Measurements from ENCODE around the gene DIAPH2.
"Not testable (repeated sequence)": the region's sequence is repeated elsewhere in the genome, so short reads cannot be mapped to it uniquely, and the experiment has no call there.

Gene DIAPH2

DNA sequence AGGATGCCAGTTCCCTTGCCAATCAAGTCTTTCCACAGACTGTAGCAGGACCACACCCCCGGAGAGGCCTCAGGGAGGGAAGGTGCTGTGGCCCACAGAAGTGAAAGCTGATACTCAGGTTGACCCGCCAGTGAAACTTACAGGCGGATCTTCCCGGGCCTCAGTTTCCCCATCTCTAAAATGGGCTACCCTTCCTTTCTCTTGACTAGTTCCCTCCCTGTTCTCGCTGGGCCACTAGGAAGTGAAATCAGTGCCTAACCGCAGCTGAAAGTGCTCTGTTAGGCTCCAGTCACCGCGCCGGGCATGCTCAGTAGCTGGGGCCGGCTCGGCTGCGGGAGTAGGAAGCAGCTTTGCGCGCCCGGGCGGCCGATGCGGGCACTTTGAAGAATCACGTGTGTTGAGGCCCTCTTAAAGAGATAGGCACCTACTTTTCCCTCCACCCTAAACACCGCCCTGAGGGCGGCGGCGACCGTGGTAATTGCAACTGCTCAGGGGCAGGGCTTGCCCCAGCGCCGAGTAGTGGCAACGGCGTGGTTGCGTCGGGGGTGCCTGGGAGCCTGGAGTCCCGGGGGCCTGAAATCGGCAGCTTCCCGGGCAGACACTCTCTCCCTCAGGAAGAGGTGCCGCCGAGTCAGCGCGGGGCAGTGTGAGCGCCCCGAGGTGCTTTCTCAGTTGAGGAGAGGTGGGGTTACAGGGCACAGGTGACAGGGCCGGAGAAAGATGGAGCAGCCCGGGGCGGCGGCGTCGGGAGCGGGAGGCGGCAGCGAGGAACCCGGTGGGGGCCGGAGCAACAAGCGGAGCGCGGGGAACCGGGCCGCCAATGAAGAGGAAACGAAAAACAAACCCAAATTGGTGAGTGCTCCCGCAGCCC is at the start of gene DIAPH2:
TSS of gene DIAPH2 (plus strand) at position 504 of the 871 bp plus-strand sequence.
- peak; percentile 87 to 88 for ATAC-seq

DNA sequence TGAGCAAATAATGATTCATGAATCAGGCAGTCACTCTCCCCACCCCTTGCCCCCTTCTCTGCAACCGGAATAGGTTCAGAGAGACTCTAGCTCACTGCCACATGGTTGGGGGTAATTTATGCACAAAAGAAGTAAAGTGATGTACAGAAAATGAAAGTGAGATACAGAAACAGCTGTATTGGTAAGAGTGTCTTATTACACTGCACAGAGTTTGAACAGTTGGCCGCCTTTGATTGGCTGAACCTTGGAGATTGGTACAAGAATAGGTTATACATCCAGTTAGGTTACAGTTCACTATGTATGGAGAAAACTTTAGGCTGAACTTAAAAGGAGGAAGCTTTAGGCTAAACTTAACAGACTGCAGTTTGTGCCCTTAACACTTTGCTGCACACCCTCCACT is 34.6 kb upstream of the DIAPH2 start:
- ATAC-seq, result no peak

DNA sequence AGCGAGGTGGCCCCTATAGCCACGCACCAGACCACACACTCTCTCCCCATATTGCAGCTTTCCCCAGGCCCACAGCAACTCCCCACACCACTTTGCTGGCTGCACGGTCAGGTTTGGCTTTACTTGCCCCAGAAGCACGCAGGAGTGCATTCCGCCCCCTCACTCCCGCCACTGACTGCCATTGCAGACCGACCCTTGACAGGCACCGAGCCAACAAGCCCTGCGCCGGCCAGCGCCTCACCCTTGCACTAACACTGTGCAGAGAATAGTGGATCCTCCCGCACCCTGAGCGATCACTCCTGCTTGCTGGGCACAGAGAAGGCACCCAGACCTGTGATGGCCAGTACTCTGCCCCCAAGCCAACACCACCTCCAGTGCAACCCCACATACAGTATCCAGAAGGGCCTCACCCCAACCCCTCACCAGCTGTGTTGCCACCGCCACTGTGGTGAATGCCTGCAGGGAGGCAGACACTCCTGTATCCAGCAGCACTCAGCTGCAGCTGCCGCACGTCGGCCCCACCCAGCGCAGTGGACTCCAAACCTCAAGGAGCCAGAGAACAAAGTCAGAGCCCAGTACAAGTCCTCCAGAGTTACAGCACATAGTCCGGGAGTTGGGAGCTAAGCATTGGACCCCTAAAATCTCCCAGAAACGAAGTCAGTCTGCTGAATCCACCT is 28.6 kb upstream of the DIAPH2 start:
- no peak for ATAC-seq

DNA sequence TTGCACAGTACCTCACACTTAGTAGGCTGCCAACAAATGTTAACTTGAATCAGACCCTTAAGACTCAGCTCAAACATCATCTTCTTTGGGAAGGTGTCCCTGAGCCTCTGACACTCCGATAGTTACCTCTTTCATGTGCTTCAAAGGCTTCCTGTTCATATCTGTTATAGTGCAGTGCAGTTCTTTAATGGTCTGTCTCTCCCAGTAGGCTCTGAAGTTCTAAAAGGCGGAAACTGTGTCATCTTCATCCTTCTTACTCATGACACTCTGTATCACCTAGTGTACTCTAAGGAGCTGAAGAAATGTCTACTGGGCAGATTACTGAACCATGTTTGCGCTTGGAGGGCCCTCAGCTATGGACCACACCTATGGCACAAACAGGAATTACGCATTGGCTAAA is 2.1 kb upstream of the DIAPH2 start:
- ATAC-seq, result peak in 1 of 2 donors; percentile 47

DNA sequence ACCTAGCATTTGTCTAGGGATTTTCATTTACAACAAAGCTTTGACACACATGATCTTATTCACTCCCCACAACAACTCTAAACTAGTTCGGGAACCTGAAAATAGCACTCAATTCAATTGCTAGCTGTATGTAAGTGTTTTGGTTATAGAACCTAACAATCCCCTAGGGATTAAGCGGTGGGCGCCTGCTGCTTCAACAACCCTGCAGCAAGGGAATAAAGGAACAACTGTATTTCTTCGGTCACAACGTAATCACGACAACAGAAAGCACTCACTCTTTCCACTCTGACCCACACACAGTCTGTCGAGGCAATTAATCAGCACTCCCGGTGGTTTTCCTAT is 674 bp upstream of the DIAPH2 start:
- no peak for ATAC-seq

DNA sequence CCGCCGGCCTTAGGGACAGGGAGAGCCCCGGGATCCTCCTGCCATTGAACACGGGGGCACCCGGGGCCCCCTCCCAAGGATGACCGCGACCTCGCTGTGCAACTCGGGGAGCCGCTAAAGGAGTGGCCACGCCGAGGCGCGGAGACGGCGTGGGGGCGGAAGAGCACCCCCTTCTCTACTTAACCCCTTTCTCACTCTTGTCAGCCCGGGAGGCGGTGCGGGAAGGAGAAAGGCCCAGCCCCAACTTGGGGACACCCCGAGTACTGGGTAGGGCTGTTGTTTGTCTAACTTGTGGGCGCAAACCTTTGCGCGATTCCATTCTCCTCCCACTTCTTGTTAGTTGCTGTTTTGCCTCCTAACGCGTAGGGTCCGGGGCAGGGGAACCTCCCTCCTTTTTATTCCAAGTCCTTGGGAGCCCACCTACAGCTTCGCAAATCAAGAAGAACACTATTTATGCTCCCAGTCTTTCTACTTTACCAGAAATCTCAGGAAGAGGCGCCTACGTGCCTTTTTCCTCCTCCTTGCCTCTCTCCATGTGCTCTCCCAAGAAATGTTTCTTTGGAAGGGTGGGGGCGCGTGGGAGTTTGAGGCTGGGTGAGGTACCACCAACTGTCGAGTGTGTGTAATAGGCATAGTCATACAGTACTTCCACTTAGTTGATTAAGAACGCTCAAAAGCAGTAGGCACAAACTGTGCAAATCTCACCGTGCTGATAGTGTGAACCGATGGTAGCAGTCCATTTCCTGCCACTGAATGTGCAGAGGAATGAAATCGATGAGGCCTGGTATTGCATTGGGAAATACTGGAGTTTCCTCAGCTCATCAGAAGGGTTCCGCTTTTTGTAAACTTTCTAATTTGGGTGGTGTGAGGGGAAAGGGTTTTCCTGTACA is 813 bp downstream of the DIAPH2 start:
- peak; percentile 39 to 61 for ATAC-seq

DNA sequence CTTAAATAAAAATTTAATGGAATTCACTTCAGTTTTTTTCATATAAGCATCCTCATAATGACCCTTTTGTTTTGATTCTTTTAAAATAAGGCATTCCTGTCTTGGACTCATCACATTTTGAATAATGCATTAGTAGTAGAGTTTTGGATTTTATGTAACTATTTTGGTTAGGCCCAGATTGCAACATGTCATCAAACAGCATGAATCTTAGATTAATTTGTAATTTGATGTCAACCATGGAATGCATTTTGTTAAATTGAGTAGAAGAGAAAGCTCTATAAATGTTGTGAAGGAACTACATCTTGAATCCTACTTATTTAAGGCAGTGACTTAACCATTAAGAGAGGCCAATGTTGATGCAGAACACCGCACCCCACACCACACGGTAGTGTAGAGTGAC is 3.1 kb downstream of the DIAPH2 start:
- ATAC-seq, result no peak

DNA sequence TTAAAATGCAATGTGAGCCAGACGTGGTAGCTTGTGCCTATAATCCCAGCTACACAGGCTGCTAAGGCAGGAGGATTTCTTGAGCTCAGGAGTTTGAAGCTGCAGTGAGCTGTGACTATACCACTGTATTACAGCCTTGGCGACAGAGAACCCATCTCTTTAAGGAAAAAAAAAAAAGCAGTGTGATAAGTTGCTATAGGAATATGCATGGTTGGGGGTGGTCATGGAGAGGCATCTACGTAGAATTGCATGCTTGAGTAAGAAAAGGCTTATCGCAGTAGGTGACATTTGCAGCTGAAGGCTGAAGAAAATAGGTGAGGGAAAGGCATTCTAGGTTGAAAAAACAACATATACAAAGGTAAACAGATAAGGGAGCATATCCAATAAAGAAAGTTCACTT is 4.1 kb downstream of the DIAPH2 start:
- no peak for ATAC-seq

DNA sequence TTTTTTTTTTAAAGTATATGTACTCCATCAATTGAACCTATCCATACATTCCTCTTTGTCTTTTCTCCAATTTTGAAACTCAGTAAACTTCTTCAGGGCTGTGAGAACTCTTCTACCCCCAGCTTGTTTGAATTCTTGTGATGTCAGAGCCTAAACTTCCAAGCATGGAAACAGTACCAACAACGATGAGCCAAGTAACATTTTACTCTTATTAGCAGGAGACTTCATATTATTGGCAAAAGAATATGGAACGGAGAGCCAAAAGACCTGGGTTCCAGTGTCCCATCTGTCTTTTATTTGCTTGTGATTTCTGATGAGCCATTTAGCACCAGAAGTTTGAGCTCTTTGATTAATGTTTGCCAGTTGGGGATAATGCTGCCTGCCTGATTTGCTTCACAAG is 5.3 kb downstream of the DIAPH2 start:
- ATAC-seq, result no peak

DNA sequence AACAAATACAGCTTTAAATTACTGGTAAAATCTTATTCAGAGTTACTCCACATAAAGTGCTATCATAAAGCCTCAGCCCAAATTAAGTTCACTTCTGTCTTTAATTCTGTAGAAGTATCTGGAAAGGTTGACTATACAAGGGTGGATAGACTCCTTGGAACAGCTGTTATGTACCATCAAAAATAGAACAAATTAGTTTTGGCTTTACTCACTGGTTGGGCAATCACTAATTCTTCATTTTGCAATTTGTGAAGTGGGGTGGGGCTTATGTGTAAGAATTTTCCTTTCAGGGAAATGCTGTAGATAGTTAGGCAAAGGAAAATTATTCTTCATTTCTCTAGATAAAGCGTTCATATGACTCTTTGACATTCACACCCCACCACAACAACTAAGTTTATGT is 7.8 kb downstream of the DIAPH2 start:
- ATAC-seq, result no peak

DNA sequence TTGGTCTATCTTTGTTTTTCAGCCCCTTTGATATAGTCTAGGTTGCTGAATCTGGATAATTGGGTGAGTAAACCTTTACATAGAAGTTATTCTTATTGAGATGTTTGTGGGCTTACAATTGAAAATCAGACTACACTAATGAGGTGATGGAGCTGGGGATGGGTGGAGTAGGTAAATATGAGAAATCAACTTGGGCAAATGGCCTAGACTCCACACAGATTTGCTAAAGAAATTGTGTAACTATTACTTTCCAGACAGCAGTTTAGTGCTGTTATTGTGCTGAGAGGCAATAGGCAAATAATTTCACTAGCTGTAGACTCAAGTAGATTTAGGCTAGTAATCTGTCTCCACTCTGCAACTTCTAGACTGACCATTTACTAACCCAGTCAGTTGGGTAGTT is 8.2 kb downstream of the DIAPH2 start:
- ATAC-seq, result no peak

DNA sequence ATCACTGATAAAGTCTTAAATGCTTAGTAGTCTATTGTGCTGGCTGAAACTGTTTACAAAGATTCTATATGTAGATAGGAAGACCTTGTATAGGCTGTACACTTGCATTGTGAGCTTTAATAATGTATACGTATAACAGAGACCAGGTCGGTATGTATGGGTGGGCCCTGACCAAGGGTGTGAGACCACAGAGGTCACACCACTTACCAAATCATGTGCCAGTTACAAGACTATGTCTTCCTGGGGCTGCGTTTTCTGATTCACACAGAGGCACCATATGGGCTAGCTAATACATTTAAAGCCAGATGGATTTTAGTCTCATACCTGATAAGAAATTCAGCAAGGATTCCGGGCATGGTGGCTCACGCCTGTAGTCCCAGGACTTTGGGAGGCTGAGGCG is 8.8 kb downstream of the DIAPH2 start:
- ATAC-seq, result no peak

DNA sequence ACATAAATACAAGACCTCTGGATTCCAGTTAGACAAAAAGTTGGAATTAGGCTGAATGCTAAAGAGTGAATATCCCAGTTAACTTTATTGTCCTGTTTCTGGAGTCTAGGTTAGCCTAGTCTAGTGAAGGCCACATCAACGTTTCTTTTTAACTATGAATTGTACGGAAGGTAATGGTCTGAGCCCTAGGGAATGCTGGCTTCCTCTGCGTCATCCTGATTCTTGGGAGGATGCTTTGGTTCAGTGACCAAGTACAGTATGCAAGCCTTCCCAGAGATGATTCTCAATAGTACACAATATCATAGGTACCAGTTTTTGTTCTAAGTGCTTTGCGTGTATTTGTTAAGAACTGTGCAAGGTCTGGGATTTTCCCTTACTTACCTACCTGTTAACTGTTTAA is 11.8 kb downstream of the DIAPH2 start:
- ATAC-seq, result no peak

DNA sequence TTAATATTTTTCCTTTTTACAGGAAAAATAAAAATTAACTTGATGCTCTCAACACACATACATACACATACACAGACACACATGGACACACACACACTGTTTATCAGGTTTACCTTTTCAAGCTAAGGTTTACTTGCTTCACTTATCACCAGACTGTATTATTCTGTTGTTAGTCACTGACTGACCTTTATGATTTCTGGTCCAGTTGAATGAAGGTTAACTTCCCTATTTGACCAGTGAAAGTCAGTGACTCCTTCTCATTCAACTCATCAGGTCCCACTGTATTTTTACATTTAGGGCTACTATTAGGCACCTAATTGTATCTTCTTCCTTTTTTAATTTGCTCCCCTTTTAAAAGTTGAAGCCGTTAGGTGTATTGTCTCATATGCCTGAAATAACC is 16.0 kb downstream of the DIAPH2 start:
- ATAC-seq, result no peak

DNA sequence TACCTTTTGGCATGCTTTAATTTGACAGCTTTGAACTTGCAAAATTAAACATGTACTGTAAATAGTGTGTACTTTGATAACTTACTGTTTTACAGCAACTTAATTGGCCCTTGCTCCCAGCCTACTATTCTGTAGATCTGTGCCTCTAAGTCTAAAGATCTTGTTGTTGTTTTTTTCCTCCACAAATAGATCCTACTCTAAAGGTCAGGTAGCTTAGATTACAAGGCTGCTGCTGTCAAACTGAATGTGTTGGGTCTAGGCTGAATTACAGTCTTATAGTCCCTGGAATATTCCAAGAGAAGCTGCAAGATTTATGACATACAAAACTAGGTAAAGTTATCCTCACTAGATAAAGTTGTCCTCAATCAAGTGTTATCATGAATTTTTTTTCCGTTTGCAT is 18.7 kb downstream of the DIAPH2 start:
- ATAC-seq, result no peak

DNA sequence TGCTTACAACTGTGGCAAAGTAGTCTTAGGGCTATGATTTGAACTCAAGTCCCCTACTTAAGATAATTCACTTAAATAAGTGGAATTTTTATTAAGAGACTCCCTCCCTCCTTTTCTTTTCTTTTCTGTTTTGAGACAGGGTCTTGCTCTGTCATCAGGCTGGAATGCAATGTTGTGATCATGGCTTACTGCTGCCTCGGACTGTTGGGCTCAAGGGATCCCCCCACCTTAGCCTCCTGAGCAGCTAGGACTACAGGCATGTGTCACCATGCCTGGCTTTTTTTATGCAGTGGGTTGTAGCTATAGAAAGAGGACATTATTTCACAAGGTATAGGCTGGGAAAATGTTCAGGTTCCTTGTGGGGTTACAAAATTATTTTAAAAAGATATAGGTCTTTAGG is 19.2 kb downstream of the DIAPH2 start:
- no peak for ATAC-seq

DNA sequence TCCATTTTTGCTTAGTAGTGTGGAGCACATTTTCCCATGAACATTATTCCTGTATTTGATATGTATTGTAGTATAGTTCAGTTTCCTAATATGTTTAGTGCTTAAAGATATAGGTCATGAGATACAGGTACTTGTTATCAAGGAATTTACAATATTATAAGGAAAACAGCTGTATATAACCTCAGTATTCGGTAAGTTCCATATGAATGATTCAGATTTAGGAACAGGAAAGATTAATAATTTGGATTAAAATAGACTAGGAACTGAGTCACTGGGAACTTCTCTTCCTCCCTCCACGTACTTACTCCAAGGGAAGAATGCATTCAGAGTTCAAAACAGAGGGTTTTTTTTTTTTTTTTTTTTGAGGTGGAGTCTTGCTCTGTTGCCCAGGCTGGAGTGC is 20.0 kb downstream of the DIAPH2 start:
- ATAC-seq, result no peak

DNA sequence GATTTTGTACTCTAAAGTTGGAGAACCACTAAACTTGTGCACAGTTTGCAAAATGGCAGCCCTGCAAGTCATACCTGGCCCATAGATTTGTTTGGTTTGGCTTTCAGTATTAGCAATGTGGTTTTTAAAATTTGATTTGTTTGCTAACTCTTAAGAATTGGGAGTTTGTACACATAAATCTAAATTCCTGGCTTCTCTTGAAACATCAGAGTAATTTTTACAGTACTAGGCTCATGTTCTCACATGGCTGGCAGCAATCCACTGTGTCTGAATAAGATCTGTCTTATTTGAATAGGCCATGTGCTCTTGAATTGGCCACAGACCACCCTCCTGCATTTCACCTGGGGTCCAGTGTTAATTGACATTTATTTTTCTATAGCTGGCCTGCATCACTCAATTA is 21.3 kb downstream of the DIAPH2 start:
- no peak for ATAC-seq

DNA sequence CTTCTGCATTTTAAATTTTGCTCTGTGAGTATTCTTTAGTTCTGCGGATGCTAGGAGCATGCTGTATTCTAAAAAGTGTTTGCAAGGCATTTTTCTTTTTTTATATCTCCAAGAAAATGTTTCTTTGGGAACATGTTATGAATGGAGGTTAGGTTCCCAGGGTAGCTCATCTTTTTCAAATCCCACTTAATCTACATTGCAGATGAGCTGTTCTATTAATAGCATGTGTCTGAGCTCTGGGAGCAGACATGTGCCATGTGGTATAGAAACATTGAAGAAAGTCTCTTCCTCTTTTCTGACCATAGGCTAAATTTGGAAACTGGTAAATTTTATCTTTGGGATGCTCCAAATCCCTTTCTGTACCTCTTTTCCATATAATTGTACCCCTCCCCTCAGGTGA is 23.2 kb downstream of the DIAPH2 start:
- no peak for ATAC-seq

DNA sequence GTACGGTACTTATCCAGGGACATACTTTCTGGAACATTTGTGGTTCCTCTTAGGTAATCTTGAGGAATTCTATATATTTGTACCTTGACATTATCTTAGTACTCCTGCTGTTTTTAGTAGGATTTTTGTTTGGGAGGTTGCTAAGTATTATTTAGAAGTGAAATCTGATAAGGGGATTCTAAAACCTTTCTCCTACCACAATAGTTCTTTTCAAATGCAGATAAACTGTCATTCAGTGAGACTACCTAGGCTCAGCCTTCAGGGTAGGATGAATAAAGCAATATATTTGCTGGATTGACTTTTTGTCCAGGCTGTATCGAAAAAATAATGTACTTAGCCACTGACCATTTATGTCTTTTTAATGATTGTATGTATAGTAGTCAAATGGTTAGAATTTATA is 25.4 kb downstream of the DIAPH2 start:
- ATAC-seq, result no peak

DNA sequence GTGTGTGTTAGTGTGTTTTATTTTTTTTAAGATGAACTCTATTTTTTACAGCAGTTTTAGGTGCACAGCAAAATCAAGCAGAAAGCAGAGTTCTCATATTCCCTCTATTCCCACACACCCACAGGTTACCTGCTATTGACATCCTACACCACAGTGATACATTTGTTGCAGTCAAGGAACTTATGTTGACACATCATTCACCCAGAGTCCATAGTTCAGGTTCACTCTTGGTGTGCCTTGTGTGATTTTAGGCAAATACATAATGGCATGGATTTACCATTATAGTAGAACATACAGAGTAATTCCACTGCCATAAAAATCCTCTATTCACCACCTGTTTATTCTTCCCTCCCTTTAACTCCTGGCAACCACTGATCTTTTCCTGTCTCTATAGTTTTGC is 28.7 kb downstream of the DIAPH2 start:
- ATAC-seq, result no peak

DNA sequence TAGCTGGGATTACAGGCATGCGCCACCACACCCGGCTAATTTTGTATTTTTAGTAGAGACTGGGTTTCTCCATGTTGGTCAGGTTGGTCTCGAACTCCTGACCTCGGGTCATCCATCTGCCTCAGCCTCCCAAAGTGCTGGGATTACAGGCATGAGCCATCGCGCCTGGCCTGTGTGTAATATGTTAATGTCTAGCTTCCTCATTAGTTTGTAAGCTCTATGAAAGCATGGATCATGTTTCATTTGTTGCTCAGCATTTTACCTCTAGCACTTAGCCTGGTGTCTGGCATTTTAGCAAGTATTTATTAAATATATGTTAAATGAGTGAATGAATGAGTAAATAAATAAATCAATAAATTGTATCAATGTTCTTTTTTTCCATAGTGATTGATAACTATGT is 29.8 kb downstream of the DIAPH2 start:
- ATAC-seq, result not testable (repeated sequence)

DNA sequence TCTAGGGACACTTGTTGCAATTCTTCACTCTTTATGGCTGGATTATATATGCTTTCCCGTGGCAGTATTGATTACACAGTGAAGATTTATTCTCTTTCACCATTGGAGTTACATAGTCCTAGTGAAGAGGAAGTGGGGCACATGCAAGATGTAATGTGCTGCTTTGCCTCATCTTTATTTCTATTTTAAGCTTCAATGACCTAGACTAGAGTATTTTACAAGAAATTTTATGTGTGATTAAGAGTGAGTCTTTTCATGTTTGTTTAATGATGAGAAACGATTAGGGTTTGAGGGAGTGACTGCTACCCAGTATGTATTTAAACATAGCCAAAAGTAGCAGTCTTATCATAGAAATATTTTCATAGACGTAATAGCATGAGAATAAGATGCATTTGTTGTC is 30.8 kb downstream of the DIAPH2 start:
- no peak for ATAC-seq
